ENCODE data around the gene VIT.

The VIT gene

GRCh38 chr2:36800381-36800780 lies 103.9 kb downstream of the VIT start:
- in situ Hi-C loops (cut with MboI; ENCODE audit: low sequenced_read_pairs, unreplicated experiment), result no loop called here
- no peak for TF ChIP-seq CTCF (IDR thresholded peaks at IDR 0.05; ENCODE audit: borderline replicate concordance, control extremely low read depth, extremely low read depth, insufficient read depth, missing control alignments)
- DNase-seq (ENCODE audit: low spot score), result no peak

- no peak for TF ChIP-seq CTCF (IDR thresholded peaks at IDR 0.05; ENCODE audit: borderline replicate concordance, control extremely low read depth, extremely low read depth, insufficient read depth, missing control alignments)
- in situ Hi-C loops (cut with MboI; ENCODE audit: low sequenced_read_pairs, unreplicated experiment), result no loop called here
- DNase-seq (ENCODE audit: low spot score), result no peak
Measured at GRCh38 chr2:36801088-36801487, 104.6 kb downstream of the VIT start.

- no peak for TF ChIP-seq CTCF (IDR thresholded peaks at IDR 0.05; ENCODE audit: borderline replicate concordance, control extremely low read depth, extremely low read depth, insufficient read depth, missing control alignments)
- no peak for DNase-seq (ENCODE audit: low spot score)
- in situ Hi-C loops (cut with MboI; ENCODE audit: low sequenced_read_pairs, unreplicated experiment), result no loop called here
Measured at GRCh38 chr2:36802952-36803351, 106.4 kb downstream of the VIT start.

GRCh38 chr2:36805635-36806224 lies 109.2 kb downstream of the VIT start:
- in situ Hi-C loops (cut with MboI; ENCODE audit: low sequenced_read_pairs, unreplicated experiment), result no loop called here
- peak; percentile 38 for DNase-seq (ENCODE audit: low spot score)
- no peak for TF ChIP-seq CTCF (IDR thresholded peaks at IDR 0.05; ENCODE audit: borderline replicate concordance, control extremely low read depth, extremely low read depth, insufficient read depth, missing control alignments)

- DNase-seq (ENCODE audit: low spot score), result no peak
- in situ Hi-C loops (cut with MboI; ENCODE audit: low sequenced_read_pairs, unreplicated experiment), result no loop called here
- TF ChIP-seq CTCF (IDR thresholded peaks at IDR 0.05; ENCODE audit: borderline replicate concordance, control extremely low read depth, extremely low read depth, insufficient read depth, missing control alignments), result no peak
Measured at GRCh38 chr2:36807223-36807886, 110.8 kb downstream of the VIT start.

- in situ Hi-C loops (cut with MboI; ENCODE audit: low sequenced_read_pairs, unreplicated experiment), result no loop called here
- no peak for TF ChIP-seq CTCF (IDR thresholded peaks at IDR 0.05; ENCODE audit: borderline replicate concordance, control extremely low read depth, extremely low read depth, insufficient read depth, missing control alignments)
- DNase-seq (ENCODE audit: low spot score), result no peak
Measured at GRCh38 chr2:36808386-36809068, 112.0 kb downstream of the VIT start.

Measured in GM13976 (cell line).